Stimulated activated memory B cell treated with anti-CD40 and anti-IgM and Interleukin-4, amounts not matched to agents 10 μg/mL and 1 μg/mL and 100 μg/mL, for 72 hours (primary cell): ENCODE data around the gene MTHFSD.

Source experiments
- ATAC-seq: fragments of 150-1000 bp; cut with Tn5 transposase; 2 replicates; pipeline ENCODE4 v1.10.0; 2021
- H3K27ac Mint-ChIP-seq: one replicate; pipeline ENCODE4 v1.8.0; 2022; ENCODE audit warnings: mild to moderate bottlenecking, mixed read lengths
- H3K27me3 Mint-ChIP-seq: one replicate; pipeline ENCODE4 v1.8.0; 2022; ENCODE audit warnings: mixed read lengths
- H3K36me3 Mint-ChIP-seq: one replicate; pipeline ENCODE4 v1.8.0; 2022; ENCODE audit warnings: mixed read lengths
- H3K4me1 Mint-ChIP-seq: one replicate; pipeline ENCODE4 v1.8.0; 2022; ENCODE audit warnings: mixed read lengths
- H3K4me3 Mint-ChIP-seq: one replicate; pipeline ENCODE4 v1.8.0; 2022; ENCODE audit warnings: mild to moderate bottlenecking, moderate library complexity, mixed read lengths
- H3K9me3 Mint-ChIP-seq: one replicate; pipeline ENCODE4 v1.8.0; 2022; ENCODE audit warnings: mixed read lengths

The MTHFSD gene

GRCh38 chr16:86520317-86521210 is 34.5 kb downstream of the MTHFSD start:
- Mint-ChIP-seq H3K4me1 (peaks cover 10% of the 10 kb centered on the region), H3K27ac (no peak overlapping the region), H3K4me3 (no peak overlapping the region), H3K36me3 (no peaks in the 10 kb centered on the region), H3K27me3 (peaks cover 68% of the 10 kb centered on the region), H3K9me3 (no peaks in the 10 kb centered on the region)
- no peak for ATAC-seq

- no peak overlapping the region for H3K27ac Mint-ChIP-seq
- no peaks in the 10 kb centered on the region for H3K9me3 Mint-ChIP-seq
- ATAC-seq = no peak
- no peaks in the 10 kb centered on the region for H3K36me3 Mint-ChIP-seq
- H3K27me3 Mint-ChIP-seq = peaks cover 76% of the 10 kb centered on the region
- H3K4me1 Mint-ChIP-seq = peaks cover 10% of the 10 kb centered on the region
- no peak overlapping the region for H3K4me3 Mint-ChIP-seq
Measured at GRCh38 chr16:86519649-86520316, 35.3 kb downstream of the MTHFSD start.

DNA sequence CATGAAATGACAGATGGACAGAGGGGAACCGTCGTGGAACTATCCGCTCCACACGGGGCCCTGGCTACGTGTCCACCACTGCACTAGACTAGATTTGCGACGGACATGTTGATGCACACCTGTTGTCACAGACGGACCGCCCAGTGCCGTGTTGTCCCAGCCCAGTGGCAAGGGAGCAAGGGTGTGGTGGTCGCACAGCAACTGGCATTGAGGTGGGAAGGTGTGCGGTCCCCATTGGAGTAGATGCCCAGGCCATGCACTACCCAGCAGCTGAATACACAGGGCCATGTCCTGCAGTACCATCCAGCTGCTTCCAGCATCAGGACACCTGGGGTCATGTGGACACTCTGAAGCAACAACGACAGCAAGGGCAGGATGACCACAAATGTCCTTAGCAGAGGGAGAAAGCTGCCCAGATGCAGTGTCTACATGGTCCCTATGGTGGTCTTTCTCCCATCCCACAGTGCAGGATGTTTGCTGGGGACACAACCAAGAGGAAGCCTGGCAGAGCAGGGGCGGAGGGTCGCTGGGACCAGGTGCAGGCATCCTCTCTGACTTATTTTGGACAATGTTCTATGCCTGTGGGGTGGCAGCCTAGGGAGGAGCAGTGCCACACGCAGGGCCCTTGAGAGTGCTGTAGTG is 35.9 kb downstream of the MTHFSD start:
- H3K27ac Mint-ChIP-seq = no peak overlapping the region
- no peaks in the 10 kb centered on the region for H3K36me3 Mint-ChIP-seq
- no peak for ATAC-seq
- H3K4me1 Mint-ChIP-seq = peaks cover 10% of the 10 kb centered on the region
- H3K9me3 Mint-ChIP-seq = no peaks in the 10 kb centered on the region
- H3K27me3 Mint-ChIP-seq = peaks cover 83% of the 10 kb centered on the region
- no peak overlapping the region for H3K4me3 Mint-ChIP-seq

- peaks cover 10% of the 10 kb centered on the region for H3K4me1 Mint-ChIP-seq
- no peaks in the 10 kb centered on the region for H3K9me3 Mint-ChIP-seq
- H3K27ac Mint-ChIP-seq = no peak overlapping the region
- ATAC-seq = peak; percentile 43
- H3K36me3 Mint-ChIP-seq = no peaks in the 10 kb centered on the region
- H3K27me3 Mint-ChIP-seq = peaks cover 91% of the 10 kb centered on the region
- no peak overlapping the region for H3K4me3 Mint-ChIP-seq
Measured at GRCh38 chr16:86517652-86518258, 37.3 kb downstream of the MTHFSD start.

- no peak for ATAC-seq
- no peaks in the 10 kb centered on the region for H3K36me3 Mint-ChIP-seq
- H3K27me3 Mint-ChIP-seq = peaks cover 95% of the 10 kb centered on the region
- H3K9me3 Mint-ChIP-seq = no peaks in the 10 kb centered on the region
- peaks cover 10% of the 10 kb centered on the region for H3K4me1 Mint-ChIP-seq
- no peak overlapping the region for H3K4me3 Mint-ChIP-seq
- no peak overlapping the region for H3K27ac Mint-ChIP-seq
Measured at GRCh38 chr16:86517033-86517432, 38.0 kb downstream of the MTHFSD start.

DNA sequence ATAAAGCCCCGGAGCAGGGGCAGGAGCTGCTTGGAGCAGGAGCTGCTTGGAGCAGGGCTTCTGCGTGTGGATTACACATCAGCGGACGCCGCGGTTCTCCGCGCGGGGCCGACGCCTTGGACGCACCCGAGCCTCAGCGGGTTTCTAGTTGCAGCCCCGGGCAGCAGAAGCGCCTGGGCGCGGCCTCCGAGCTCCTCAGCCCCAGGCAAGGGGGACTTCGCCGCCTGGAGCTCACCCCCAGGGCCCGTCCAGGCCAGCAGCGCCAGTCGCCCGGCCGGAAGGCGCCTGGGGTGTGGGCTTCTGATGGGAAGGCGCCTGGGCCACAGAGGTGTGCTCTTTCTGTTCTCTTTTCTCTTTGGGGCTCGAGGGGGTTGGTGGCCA is 38.4 kb downstream of the MTHFSD start:
- Mint-ChIP-seq H3K4me3 (no peak overlapping the region), H3K36me3 (no peaks in the 10 kb centered on the region), H3K9me3 (no peaks in the 10 kb centered on the region), H3K4me1 (peaks cover 10% of the 10 kb centered on the region), H3K27me3 (peaks cover 99% of the 10 kb centered on the region), H3K27ac (no peak overlapping the region)
- no peak for ATAC-seq

GRCh38 chr16:86515777-86516622 is 39.0 kb downstream of the MTHFSD start:
- no peaks in the 10 kb centered on the region for H3K9me3 Mint-ChIP-seq
- no peaks in the 10 kb centered on the region for H3K36me3 Mint-ChIP-seq
- H3K27me3 Mint-ChIP-seq = peaks cover 99% of the 10 kb centered on the region
- no peak overlapping the region for H3K27ac Mint-ChIP-seq
- peaks cover 10% of the 10 kb centered on the region for H3K4me1 Mint-ChIP-seq
- H3K4me3 Mint-ChIP-seq = no peak overlapping the region
- ATAC-seq = no peak

- ATAC-seq = no peak
- Mint-ChIP-seq H3K27me3 (peaks cover 98% of the 10 kb centered on the region), H3K36me3 (no peaks in the 10 kb centered on the region), H3K9me3 (no peaks in the 10 kb centered on the region), H3K4me3 (no peak overlapping the region), H3K27ac (no peak overlapping the region), H3K4me1 (peaks cover 10% of the 10 kb centered on the region)
Measured at GRCh38 chr16:86515413-86515776, 39.6 kb downstream of the MTHFSD start.

DNA sequence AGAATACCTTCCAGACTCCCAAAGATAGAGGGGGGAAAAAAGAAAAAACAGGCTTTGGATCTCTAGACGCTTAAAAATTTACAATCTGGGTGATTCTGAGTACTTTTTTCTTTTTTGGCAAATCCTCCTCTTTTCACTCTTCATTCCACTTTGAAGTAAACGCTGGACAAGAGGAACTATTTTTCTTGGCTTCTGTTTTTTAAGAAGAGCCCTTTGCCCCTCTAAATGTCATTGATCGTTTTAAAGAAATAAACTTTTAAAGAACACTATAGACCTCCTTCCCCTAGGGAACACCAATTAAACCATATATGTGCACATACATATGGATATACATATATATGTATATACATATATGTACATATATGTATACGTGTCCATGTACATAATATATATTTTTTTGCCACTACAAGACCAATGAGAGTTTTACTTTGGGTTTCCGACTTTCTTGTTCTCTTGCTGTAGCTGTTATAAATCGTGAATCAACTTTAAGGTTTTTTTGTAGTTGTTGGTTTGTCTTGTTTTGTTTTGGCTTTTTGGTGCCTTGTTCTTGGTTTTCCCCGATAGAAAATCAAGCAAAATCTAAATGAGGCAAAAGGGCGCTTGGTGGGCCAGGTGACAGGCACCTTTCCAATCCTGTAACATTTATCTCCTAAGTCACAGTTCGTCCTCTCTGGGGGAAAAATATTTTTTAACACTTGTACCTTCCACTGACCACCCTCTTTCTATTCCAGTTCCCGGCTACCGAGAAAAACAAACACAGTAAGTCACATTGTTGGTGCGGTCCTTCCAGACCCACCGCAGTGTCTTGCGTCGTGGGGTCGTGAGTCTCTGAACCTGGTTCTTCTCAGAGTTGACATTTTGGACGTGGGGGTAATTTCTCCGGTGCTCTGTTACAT is 40.3 kb downstream of the MTHFSD start:
- no peaks in the 10 kb centered on the region for H3K9me3 Mint-ChIP-seq
- H3K27ac Mint-ChIP-seq = no peak overlapping the region
- no peak overlapping the region for H3K4me3 Mint-ChIP-seq
- no peak for ATAC-seq
- no peaks in the 10 kb centered on the region for H3K36me3 Mint-ChIP-seq
- H3K4me1 Mint-ChIP-seq = peaks cover 3% of the 10 kb centered on the region
- H3K27me3 Mint-ChIP-seq = peaks cover 92% of the 10 kb centered on the region

- Mint-ChIP-seq H3K36me3 (no peaks in the 10 kb centered on the region), H3K9me3 (no peaks in the 10 kb centered on the region), H3K4me1 (peaks cover 8% of the 10 kb centered on the region), H3K4me3 (no peak overlapping the region), H3K27ac (no peak overlapping the region), H3K27me3 (peaks cover 91% of the 10 kb centered on the region)
- ATAC-seq = no peak
Measured at GRCh38 chr16:86513471-86514277, 41.4 kb downstream of the MTHFSD start.

GRCh38 chr16:86512860-86513470 is 42.1 kb downstream of the MTHFSD start:
- no peak overlapping the region for H3K4me3 Mint-ChIP-seq
- no peak for ATAC-seq
- H3K4me1 Mint-ChIP-seq = peaks cover 8% of the 10 kb centered on the region
- no peaks in the 10 kb centered on the region for H3K36me3 Mint-ChIP-seq
- H3K27me3 Mint-ChIP-seq = peaks cover 87% of the 10 kb centered on the region
- no peaks in the 10 kb centered on the region for H3K9me3 Mint-ChIP-seq
- H3K27ac Mint-ChIP-seq = no peak overlapping the region

- no peaks in the 10 kb centered on the region for H3K9me3 Mint-ChIP-seq
- H3K4me1 Mint-ChIP-seq = peaks cover 14% of the 10 kb centered on the region
- no peak for ATAC-seq
- H3K4me3 Mint-ChIP-seq = no peak overlapping the region
- H3K36me3 Mint-ChIP-seq = no peaks in the 10 kb centered on the region
- H3K27ac Mint-ChIP-seq = no peak overlapping the region
- peaks cover 87% of the 10 kb centered on the region for H3K27me3 Mint-ChIP-seq
Measured at GRCh38 chr16:86512301-86512859, 42.7 kb downstream of the MTHFSD start.
